ENCODE results near the gene RNFT2. TPM values are rescaled to one million over a fixed set of nuclear protein-coding genes. Genes with fewer than 3 reads are reported as not detected.

Gene RNFT2
- total RNA-seq, 2 donors from 2014 or later: 6.3 to 11.8 TPM

GRCh38 chr12:116803013-116803736, 65.1 kb downstream of the RNFT2 start:
- Histone ChIP-seq H3K9ac (ENCODE audit: low read depth in 2 of 2, low read length in 2 of 2) (no peak overlapping the region), H3K9me3 (no peaks in the 10 kb centered on the region), H3K27ac (no peak overlapping the region), H3K36me3 (no peaks in the 10 kb centered on the region), H3K4me3 (no peak overlapping the region), H3K27me3 (no peaks in the 10 kb centered on the region), H3K4me1 (no peaks in the 10 kb centered on the region)
- intact Hi-C loops (cut with DNase I): no loop called here
- no peak for TF ChIP-seq CTCF (IDR thresholded peaks at IDR 0.05)
- DNase-seq: no peak

DNA sequence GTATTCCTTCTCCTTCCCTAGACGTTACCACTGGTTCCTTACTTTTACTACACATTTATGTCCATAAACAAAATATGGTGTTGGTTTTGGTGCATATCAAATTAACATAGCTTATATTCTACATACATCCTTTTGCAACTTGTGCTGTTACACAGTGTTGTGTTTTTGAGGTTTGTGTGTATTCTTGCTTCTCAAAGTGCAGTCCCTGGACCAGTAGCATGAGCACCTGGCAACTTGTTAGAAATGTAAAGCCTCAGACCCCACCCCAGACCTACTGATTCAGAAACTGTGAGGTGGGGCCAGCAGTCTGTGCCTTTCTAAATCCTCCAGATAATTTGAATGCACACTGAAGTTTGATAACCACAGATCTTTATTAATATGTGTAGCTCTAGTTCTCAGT, 65.9 kb downstream of the RNFT2 start:
- no peaks in the 10 kb centered on the region for H3K27me3 ChIP-seq
- intact Hi-C loops (cut with DNase I): no loop called here
- DNase-seq: no peak
- H3K9me3 ChIP-seq: no peaks in the 10 kb centered on the region
- H3K27ac ChIP-seq: no peak overlapping the region
- H3K4me3 ChIP-seq: no peak overlapping the region
- no peaks in the 10 kb centered on the region for H3K36me3 ChIP-seq
- no peaks in the 10 kb centered on the region for H3K4me1 ChIP-seq
- no peak overlapping the region for H3K9ac ChIP-seq (ENCODE audit: low read depth in 2 of 2, low read length in 2 of 2)
- no peak for TF ChIP-seq CTCF (IDR thresholded peaks at IDR 0.05)

DNA sequence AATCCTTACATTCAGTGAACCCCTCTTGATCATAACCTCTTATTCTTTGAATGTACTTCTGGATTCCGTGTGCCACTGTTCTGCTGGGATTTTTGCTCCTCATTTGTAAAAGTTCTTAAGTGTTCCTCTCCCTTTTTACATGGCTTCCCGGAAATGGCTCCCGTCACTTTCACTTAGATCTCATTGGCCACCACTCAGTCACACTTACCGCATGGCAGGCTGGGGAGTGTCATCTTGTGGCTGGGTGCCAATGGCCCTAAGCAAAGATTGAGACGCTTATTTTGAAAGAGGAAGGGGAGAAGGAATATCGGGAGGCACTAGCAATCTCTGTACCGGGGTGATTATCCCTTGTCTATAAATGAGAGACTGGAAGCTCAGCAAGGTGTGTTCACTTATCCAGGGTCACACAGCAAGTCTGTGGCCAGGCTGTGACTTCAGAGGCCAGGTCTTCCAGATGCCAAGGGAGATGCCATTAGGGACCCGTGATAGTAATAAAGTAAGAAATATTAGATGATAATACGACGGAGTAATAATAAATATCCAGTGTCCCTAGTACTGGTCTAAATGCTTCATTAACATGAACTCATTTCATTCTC, 68.8 kb downstream of the RNFT2 start:
- intact Hi-C loops (cut with DNase I): no loop called here
- H3K27me3 ChIP-seq: no peaks in the 10 kb centered on the region
- H3K9ac ChIP-seq (ENCODE audit: low read depth in 2 of 2, low read length in 2 of 2): no peak overlapping the region
- TF ChIP-seq CTCF (IDR thresholded peaks at IDR 0.05): no peak
- no peaks in the 10 kb centered on the region for H3K4me1 ChIP-seq
- no peak for DNase-seq
- H3K4me3 ChIP-seq: no peak overlapping the region
- no peak overlapping the region for H3K27ac ChIP-seq
- no peaks in the 10 kb centered on the region for H3K9me3 ChIP-seq
- H3K36me3 ChIP-seq: no peaks in the 10 kb centered on the region

DNA sequence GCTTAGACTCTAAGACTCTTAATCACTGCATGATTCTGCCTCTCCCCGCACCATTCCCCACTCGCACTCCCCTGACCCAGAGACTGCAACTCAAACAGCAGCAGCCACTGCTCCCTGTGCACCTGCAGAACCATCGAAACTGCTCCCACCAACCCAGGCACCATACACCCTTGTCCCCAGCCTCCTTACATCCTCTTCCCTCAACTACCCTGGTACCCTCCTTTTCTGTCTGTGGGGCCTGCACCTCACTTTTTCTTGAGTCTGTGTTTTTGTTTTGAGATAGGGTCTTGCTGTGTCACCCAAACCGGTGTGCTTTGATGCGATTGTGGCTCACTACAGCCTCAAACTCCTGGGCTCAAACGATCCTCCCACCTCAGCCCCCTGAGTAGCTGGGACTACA, 69.4 kb downstream of the RNFT2 start:
- Histone ChIP-seq H3K27me3 (no peaks in the 10 kb centered on the region), H3K4me3 (no peak overlapping the region), H3K4me1 (no peaks in the 10 kb centered on the region), H3K36me3 (no peaks in the 10 kb centered on the region), H3K27ac (no peak overlapping the region), H3K9me3 (no peaks in the 10 kb centered on the region), H3K9ac (ENCODE audit: low read depth in 2 of 2, low read length in 2 of 2) (no peak overlapping the region)
- intact Hi-C loops (cut with DNase I): no loop called here
- TF ChIP-seq CTCF (IDR thresholded peaks at IDR 0.05): no peak
- no peak for DNase-seq

- intact Hi-C loops (cut with DNase I): no loop called here
- H3K9ac ChIP-seq (ENCODE audit: low read depth in 2 of 2, low read length in 2 of 2): no peak overlapping the region
- no peaks in the 10 kb centered on the region for H3K9me3 ChIP-seq
- no peaks in the 10 kb centered on the region for H3K4me1 ChIP-seq
- TF ChIP-seq CTCF (IDR thresholded peaks at IDR 0.05): no peak
- no peak overlapping the region for H3K4me3 ChIP-seq
- H3K36me3 ChIP-seq: no peaks in the 10 kb centered on the region
- no peak for DNase-seq
- no peaks in the 10 kb centered on the region for H3K27me3 ChIP-seq
- no peak overlapping the region for H3K27ac ChIP-seq
These were observed 70.3 kb downstream of the RNFT2 start for GRCh38 chr12:116808113-116809105.

Measured in colonic mucosa (tissue), 4 donors.